ENCODE measurements around the gene OR9I1. TPM values are rescaled to one million over a fixed set of nuclear protein-coding genes. Genes with fewer than 3 reads are reported as not detected.

The OR9I1 gene
- total RNA-seq, 1 experiment from 2014 or later: not detected

Other genes with a start within 250 kb of the OR9I1 start
- gene OR9Q1, start 101.6 kb downstream of the OR9I1 start, total RNA-seq (2014; rRNA removed; shearing (Covaris generic); ENCODE audit: low replicate concordance): not detected in 2 replicates
- not detected in 2 replicates for gene OR6Q1, start 94.6 kb downstream of the OR9I1 start, total RNA-seq (2014; rRNA removed; shearing (Covaris generic); ENCODE audit: low replicate concordance)
- gene OR9Q2, start 63.5 kb upstream of the OR9I1 start, total RNA-seq (2014; rRNA removed; shearing (Covaris generic); ENCODE audit: low replicate concordance): not detected in 2 replicates
- not detected in 2 replicates for gene OR1S2, start 78.6 kb upstream of the OR9I1 start, total RNA-seq (2014; rRNA removed; shearing (Covaris generic); ENCODE audit: low replicate concordance)
- not detected in 2 replicates for gene OR1S1, start 87.2 kb upstream of the OR9I1 start, total RNA-seq (2014; rRNA removed; shearing (Covaris generic); ENCODE audit: low replicate concordance)
- gene OR10Q1, start 103.4 kb upstream of the OR9I1 start, total RNA-seq (2014; rRNA removed; shearing (Covaris generic); ENCODE audit: low replicate concordance): not detected in 2 replicates
- not detected in 2 replicates for gene OR10W1, start 142.7 kb upstream of the OR9I1 start, total RNA-seq (2014; rRNA removed; shearing (Covaris generic); ENCODE audit: low replicate concordance)
- gene OR5B17, start 233.5 kb upstream of the OR9I1 start, total RNA-seq (2014; rRNA removed; shearing (Covaris generic); ENCODE audit: low replicate concordance): not detected in 2 replicates